M059J (cell line): Measurements from ENCODE around the gene MACROD2. TPM values are rescaled to one million over a fixed set of nuclear protein-coding genes. Genes with fewer than 3 reads are reported as not detected.
"Not testable (repeated sequence)": the region's sequence is repeated elsewhere in the genome, so short reads cannot be mapped to it uniquely, and the experiment has no call there.

Experiments used
- DNase-seq: peaks from one replicate; pipeline ENCODE4 v3.0.0-alpha.2; 2012; ENCODE audit warnings: low read depth
- total RNA-seq: library from RNA; depleted of rRNA; stranded (reverse); fragments of >200 nt; shearing (Covaris generic); gene quantifications from 2 replicates; pipeline ENCODE4 v1.2.3, GENCODE V29; 2014

MACROD2 gene
- total RNA-seq, 1 experiment from 2014 or later = 1.8 TPM

DNA sequence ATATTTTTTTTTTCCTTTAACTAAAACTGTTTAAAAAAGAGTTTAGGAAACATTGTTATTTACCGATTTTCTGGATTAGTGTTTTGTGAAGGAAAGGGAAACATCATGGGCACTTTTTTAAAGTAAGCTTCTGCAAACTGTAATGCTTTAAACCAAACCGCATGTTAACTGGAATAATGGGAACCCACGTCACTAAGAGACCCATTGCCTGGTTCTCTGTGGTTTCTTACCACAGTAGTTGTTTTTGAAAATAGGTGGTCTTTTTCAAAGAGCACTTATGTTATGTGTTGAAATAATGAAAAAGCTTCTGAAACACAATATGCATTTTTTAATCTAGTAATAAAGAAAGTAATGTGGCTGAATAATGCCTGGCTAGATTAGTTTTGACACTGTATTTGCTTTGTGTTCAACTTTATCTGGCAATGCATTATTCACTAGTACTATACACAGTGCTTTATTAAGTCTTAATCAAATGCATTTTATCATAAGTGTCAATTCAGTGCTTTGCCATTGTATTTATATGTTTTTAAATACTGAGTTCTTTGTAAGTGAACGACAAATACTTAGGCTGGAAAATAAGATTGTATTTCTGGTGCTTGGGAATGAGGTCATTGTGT, 1096.2 kb downstream of the MACROD2 start:
- DNase-seq = no peak

DNA sequence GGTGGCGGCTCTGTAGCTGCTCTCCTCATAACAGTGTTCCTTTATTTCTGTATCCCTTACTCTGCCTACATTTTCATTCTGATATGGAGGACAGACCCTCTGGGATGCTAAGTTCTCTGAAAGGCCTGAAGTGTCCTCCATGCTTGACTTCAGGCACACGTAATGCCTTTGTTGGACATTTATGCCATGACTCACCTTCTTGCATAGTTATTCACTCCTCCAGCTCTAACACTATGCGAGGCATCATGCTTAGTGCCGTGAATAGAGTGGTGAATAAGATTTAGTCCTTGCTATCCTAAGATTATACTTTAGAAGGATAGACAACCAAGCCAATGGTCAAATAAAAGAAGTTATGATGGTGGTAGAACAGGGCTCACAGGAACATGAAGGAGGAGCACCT, 1103.0 kb downstream of the MACROD2 start:
- DNase-seq = no peak

DNA sequence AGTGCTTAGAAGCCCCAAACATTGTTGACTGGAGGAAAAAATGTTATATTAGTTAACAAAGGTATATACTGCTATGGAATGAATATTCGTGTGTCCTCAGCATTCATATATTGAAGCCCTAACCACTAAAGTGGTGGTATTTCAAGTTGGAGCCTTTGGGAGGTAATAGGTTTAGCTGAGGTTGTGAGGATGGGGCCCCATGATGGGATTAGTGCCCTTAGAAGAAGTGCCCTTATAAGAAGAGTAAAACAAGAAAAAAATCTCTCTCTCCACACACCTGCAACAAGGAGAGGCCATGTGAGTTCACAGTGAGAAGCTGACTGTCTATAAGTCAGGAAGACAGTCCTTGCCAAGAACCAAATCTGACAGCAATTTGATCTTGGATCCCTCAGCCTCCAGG, 1103.8 kb downstream of the MACROD2 start:
- no peak for DNase-seq

DNA sequence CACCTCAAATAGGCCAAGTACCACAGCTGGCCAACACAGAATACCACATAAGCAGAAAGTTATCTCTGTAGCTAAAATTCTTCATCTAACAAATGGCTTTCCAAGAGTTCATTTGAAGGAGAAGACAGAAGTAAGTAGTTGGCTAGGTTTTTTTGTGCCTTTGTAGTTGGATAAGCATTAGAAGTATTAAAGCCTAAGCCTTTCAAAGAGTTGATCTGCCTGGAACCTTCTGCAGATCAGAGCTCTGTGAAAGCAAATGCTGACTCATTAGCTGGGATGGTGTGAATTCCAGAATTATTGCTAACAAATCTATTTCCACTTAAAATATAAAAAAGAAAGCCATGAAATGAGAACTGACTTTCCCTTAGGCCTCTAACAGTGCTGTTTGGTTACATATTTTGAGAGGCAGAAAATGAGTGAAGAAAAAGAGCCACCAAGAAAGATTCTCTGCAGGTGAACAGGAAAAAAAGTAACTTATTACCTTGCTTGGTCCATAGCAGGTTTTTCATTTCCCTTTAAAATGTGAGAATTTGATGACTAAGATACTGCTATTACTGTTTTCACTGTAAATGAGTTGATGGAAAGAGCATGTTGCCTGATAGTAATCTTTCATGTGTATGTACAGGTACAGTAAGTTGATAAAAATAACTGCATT, 1105.3 kb downstream of the MACROD2 start:
- DNase-seq = no peak

DNA sequence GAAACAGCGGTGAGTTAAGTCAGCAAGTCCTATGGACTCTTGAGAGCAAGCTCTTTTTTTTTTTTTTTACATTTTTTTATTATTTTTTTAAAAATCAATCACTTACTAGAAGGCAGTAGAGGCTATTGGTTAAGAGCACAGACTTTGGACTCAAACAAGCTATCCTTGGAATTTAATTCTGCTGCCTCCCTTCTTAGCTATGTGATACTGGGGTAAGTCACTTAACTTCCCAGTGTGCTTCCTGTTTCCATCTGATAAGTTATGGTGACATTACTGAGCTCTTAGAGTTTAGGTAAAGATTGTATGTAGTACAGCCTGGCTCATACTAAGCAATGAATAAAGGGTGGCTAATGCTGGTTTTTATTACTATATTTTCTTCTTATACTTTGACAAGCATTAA, 1112.6 kb downstream of the MACROD2 start:
- DNase-seq = no peak

DNA sequence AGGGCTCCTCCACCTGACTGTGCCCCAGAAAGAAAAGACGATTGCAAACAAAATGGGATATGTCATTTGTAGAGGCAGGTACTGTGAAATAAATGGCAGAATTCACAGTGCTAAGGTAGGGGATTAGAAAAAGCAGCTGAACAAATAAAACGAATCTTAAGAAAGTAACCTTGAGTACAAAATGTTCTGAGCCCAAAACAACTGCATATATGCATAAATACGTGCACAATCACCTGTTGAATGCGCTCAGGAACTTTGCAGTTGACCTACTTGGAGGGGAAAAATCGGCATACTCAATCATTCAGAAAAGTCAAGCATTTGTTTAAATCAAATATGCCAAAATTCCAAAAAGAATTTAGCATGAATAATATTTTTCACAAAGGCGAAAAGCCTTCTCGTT, 1114.2 kb downstream of the MACROD2 start:
- DNase-seq = no peak

DNA sequence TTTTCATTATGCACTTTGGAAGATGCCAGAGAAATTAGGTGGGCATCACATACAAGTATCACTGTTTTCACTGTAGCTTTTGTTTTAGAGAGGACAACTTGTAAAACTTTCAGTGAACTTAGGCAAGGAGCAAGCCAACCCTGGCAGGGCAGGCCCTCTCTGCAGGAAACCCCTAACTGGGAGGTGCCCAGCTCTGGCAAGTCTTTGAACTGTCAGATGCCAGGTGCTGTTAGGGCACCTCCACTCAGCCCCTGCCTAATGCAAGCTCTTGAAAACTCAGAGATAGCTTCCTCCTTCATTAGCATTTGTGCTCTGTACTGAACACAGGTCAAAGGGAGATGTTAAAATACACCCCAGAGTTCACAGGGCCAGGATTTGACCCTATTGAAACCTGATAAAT, 1116.3 kb downstream of the MACROD2 start:
- no peak for DNase-seq

DNA sequence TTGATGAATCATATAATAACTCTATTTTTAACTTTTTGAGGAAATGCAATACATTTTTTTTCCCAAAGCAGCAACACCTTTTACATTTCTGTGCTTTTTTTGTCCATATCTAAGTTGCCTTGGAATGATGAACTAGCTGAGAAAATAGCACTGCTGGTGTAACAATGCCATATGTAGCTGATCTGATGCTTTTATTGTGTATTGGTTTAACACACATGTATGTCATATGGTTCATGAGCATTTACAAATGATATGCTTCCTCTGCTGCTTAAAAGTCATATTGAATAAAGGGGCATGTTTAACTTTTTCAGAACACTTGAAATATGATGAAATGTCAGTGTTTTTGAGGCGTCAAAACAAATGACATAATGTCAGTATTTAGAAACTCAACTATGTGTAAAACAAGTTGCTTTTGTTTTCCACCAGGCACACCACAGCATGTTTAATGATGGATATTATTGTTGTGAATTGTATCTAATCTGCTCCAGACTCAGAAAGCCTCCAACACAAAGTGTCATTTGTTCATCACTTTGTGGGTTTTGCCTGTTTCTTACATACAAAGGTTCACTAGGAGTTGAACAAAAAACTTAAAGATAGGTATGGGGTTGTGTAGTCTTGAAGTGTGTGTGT, 1117.9 kb downstream of the MACROD2 start:
- no peak for DNase-seq

DNA sequence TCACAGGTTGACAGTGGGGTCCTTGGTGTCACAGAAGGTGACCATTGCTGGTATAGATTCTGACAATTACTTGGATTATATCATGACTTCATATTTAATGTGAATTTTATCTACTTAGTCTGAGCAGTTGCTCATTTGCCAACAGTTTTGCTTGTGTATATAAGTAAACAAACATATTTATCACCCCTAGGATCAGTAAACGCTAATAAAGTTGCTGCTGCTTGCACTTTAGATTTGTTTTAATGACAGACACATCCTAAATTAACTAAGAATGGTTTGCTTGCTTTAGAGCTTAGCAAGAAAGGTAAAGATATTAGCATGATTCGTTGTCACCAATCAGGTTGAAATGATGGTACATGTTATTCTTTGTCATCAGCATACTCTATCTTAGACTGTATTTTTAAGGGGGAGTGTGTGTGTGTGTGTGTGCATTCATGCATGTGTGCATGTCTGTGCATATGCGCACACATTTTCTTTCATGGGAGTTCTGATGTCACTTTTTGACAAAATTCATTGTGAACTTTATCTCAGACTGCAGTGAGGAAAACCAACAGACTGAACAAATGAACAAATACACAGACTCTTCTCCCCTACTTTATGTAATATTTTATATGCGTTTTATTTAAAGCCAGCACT, 1124.7 kb downstream of the MACROD2 start:
- no peak for DNase-seq

DNA sequence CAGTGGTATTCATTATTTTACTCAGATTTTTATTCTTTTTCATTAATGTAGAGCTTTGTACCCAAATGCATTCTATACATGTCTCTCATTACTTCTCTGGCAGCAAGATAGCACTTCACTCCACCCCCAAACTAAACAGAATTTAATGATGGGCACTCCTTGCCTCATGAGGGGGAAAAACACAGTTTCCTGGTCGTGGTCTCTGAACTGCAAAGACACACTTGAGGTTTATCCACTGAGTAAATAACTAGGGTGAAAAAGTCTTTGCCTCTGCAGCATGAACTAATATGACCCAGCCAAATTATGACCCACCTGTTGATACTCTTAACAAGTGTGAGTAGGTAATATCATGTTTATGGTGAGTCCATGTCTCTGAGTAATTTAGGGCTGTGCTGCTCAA, 1127.3 kb downstream of the MACROD2 start:
- DNase-seq = no peak

DNA sequence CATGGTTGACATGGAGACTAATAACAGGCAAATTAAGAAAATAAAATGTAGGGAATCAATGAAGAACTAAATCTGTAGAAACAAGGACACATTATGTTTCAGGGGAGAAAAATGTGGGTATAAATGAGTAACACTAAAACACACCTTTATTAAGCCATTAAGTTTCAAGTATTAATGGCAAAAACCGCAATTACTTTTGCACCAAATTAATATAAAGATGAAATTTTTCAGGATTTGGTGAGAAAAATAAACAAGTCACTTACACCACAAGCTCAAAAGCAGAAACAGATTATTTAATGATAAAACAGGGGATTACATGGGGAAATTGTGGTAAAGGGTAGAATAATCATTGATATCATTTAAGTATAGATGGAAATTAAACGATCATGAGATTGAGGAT, 1135.9 kb downstream of the MACROD2 start:
- no peak for DNase-seq

DNA sequence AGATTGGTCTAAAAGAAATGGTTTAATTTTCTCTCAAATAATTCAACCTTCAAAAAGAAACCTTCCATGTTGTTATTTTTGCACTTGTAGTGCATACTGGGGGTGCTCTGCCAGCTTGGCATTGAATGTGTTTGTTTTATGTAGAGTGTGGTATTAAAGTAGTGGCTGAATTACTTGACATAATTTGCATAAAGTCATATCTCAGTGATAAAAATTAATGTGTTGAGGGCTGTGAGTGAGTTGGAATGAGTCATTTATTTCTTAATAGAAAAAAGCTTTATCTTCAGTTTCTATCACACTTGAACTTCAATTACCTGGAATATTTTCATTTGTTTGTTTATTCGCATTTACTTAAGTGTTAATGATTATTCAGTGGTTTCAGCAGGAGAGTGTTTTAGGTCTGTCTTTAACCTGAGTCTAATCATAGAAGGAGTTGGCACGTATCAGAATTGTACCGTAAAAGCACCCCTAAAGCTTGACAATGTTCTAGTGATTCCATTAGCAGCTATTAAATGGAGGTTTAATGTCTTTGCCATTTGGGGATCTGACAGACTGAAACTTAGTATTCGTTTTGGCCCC, 1143.3 kb downstream of the MACROD2 start:
- no peak for DNase-seq

DNA sequence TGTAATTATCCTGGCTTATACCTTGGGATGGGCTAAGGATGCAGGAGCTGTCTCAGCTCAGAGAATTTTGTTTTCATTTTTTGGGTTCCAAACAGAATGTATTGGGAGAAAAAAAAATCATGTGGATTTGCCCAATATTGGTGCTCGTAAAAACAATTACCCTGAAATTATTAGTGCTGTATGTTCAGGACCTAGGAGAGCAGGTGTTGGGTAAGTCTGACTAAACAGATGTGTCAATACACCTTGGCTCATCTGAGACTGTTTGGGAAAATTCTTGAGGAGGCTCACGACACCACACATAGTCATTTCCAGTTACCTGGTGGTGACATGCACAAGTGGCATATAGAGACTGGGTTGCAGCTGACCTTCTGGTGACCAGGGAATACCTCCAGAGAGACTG, 1144.2 kb downstream of the MACROD2 start:
- no peak for DNase-seq

DNA sequence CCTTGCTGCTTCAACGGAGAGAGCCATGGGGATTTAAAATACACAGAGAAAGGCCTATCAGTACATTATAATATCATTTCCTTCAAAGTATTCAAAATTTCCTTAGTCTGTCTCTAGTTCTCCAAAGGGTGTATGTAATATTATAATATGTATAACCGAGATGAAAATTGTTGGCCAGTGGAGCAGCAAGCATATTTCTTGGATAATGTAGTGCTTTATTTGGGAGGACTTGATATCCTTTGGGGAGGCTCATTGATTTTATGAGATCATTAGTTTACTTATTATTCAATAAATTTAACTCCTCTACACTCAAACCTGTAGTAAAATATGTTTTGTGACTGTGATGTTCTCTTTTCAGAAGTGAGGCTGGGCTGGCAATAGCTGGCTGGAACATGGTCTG, 1145.0 kb downstream of the MACROD2 start:
- DNase-seq = no peak

DNA sequence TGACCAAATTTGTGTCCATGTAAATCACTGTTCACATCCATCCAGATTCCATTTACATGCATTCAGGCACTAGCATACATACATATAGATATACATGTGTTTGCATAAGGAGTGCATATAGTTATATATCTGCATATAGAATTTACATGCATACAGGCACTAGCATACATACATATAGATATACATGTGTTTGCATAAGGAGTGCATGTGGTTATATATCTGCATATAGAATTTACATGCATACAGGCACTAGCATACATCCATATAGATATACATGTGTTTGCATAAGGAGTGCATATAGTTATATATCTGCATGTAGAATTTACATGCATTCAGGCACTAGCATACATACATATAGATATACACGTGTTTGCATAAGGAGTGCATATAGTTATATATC, 1145.6 kb downstream of the MACROD2 start:
- DNase-seq = not testable (repeated sequence)

DNA sequence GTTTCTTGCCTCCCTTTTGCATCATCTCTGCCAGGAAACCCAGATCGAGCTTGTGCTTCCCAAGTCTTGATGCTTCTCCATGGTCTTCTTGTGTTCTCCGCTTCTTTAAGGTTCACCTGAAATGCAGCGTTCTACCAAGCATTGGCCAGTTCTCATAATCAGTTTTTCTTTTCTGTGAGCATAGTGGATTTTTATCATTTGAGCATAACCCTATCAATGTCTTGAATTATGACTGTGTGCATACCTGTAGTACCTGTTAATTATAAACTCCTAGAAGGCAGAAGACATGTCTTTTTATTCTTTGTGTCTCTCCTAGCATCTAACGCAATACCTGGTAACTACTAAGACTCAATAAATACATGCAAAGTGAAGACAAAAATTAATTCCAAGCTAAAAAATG, 1146.5 kb downstream of the MACROD2 start:
- no peak for DNase-seq

DNA sequence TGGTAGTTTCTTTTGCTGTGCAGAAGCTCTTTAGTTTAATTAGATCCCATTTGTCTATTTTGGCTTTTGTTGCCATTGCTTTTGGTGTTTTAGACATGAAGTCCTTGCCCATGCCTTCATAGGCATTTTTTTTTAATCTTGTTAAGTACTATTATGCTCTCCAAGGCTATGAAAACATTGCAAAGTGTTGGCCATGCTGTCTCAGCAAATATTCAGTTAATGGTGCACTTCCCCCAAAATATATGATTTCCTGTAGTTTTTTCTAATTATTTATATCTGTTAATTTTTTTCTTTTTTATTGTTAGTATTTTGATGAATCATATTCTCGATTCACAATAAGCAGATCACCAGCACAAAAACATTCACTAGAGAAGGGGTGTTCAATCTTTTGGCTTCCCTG, 1148.2 kb downstream of the MACROD2 start:
- no peak for DNase-seq

DNA sequence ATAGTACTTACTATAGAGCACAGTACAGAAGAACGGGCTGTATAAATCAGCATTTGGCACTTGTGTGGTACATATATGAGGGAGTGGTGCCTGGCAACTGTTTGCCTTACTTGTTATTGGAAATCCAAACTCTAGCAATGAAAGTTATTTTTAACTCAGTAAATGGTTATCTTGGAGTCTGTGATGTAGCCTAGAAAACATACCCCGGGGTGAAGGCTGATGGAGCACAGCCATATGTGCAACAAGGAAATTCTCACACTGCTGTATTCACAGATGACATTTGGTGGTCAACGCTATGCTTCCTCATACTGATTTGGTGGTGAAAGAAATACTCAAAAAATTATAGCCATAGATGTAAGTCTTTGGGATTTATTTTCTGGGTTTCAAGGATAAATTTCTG, 1149.6 kb downstream of the MACROD2 start:
- no peak for DNase-seq

DNA sequence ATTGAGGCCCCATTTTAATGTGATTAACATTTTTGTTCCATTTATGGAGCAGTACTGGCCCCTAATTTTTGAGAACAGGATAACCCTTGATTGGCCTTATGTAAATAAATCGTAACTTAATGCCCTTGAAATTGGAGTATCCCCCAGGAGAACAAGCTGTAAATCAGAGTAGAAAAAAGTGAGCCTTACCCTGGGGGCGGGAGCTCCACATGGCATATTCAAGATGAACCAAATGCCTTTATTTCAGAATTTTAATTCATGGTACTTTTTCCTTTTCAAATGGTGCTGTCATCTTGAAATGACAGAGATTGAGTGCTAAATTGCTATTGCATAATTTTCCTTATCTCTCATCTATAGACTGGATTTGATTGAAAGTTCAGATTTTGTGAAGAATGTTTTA, 1151.6 kb downstream of the MACROD2 start:
- no peak for DNase-seq

DNA sequence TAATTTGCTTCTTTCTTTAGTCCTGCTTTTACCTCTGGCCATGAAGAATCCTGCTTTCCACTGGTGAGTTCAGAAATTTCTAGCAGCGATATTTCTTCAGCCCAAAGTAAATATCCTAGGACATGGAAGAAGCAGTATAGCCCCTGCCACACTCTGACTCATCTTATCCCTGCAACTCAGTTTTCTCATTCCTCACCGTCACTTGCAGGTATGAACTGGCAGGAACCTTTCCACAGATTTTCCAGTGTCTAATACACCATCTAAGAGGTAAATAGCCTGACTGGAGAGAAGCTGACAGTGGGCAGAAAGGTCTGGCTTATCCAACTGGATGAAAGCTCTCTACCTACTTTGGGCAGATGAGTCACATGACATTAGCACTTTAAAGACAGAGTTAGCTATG, 1158.8 kb downstream of the MACROD2 start:
- DNase-seq = no peak

DNA sequence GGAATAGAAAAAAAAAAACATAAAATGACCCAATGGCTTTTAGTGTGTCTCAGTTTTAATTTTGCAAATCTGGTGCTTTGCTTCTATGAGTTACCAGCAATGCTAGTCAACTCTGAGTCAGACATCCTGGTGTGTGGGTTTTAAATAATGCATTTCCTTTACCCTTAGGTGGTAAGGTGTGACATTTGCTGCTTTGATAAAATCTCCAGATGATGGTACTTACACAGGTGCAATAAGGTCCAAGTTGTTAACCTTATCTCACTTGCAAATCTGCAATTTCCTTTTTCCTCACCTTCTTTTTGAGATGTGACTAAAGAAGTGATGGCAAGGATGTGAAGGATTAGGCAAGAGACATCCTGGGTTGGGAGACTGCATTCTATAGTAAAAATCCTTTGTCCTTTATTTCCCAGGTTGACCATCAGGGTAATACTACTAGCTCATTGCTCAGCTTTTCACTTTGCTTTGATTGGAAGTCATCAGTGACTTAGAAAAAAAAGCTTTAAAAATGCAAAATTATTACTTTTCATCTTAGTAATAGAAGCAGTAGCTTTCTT, 1160.6 kb downstream of the MACROD2 start:
- no peak for DNase-seq

DNA sequence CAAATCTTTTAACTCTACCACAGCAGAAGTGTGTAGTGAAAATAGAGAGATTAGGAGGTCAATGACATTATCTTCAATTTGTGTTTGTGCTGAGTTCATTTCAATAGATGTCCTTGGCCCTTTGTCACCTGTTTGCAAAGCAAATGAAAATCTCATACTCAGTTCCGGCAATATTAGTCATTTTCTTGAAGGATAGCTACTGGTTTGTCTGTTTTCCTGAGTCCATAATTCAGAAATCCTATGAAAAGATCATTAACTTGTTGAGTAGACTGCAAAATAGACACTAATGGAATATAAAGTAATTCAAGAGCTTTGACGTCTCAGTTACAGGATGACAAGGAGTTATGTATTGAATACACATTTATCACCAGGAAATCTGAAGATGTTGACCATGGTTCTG, 1163.2 kb downstream of the MACROD2 start:
- DNase-seq = no peak
